ENCODE results near the gene CD34.

- TF ChIP-seq CTCF (IDR thresholded peaks at IDR 0.05) (no peak), POLR2A (IDR thresholded peaks at IDR 0.05) (no peak), EP300 (IDR thresholded peaks at IDR 0.05) (no peak), POLR2AphosphoS5 (IDR thresholded peaks at IDR 0.05) (no peak)
Measured at GRCh38 chr1:207921321-207921720, 10.4 kb upstream of the CD34 start.
